IMR-90 (cell line): ENCODE data around the gene VTCN1.

Experiments
- POLR2A ChIP-seq: IDR thresholded peaks from 2 replicates; pipeline ENCODE4 v1.6.1; 2012; ENCODE audit warnings: mild to moderate bottlenecking, low read depth, low read length
- TF ChIP-seq, protein P1 (sequence below): conservative IDR thresholded peaks from 2 replicates; pipeline ENCODE4 v1.5.1; 2012; ENCODE audit warnings: mild to moderate bottlenecking, low read depth, low read length, improper control_type of control experiment

DNA sequence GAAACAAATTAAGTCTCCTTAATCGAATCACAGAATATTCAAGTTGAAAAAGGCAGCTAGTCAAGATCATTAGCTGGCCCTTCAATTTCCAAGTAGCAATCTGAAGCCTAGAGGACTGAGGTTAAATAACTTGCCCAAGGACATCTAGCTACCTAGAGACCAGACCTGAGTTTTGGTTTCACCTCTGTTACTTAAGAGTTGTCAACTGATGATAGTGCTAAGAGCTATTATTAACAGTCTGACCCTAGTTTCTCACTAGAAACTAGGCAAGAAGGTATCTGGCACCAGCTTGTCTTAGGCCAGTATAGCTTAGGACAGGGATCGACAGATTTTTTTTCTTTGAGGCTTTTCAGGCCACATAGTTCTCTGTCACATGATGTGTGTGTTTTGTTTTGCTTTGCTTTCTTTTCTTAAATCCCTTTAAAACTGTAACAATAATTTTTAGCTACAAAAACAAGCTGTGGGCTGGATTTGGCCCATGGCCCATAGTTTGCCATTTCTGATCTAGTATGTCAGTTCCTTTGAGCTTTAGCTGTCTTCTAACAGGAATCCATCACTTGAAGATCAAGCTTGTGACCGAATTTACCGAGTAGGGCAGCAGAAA is 112.3 kb downstream of the VTCN1 start:
- no peak for TF ChIP-seq POLR2A
- TF ChIP-seq, protein P1, sequence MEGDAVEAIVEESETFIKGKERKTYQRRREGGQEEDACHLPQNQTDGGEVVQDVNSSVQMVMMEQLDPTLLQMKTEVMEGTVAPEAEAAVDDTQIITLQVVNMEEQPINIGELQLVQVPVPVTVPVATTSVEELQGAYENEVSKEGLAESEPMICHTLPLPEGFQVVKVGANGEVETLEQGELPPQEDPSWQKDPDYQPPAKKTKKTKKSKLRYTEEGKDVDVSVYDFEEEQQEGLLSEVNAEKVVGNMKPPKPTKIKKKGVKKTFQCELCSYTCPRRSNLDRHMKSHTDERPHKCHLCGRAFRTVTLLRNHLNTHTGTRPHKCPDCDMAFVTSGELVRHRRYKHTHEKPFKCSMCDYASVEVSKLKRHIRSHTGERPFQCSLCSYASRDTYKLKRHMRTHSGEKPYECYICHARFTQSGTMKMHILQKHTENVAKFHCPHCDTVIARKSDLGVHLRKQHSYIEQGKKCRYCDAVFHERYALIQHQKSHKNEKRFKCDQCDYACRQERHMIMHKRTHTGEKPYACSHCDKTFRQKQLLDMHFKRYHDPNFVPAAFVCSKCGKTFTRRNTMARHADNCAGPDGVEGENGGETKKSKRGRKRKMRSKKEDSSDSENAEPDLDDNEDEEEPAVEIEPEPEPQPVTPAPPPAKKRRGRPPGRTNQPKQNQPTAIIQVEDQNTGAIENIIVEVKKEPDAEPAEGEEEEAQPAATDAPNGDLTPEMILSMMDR = no peak
